Epithelial cell of esophagus (primary cell): ENCODE measurements around the gene PEX10.

Source experiments
- DNase-seq: peaks from one replicate; pipeline ENCODE4 v3.0.0; 2010; ENCODE audit warnings: low read depth
- H3K4me3 ChIP-seq: 2 replicates; pipeline ENCODE4 v1.5.1; 2011; ENCODE audit warnings: mild to moderate bottlenecking, low read length, control low read depth
- CTCF ChIP-seq: IDR thresholded peaks from 2 replicates; pipeline ENCODE4 v1.5.1; 2011; ENCODE audit warnings: low read depth, mild to moderate bottlenecking, low read length, control low read depth, inconsistent platforms; ENCODE audit not compliant: insufficient read depth; ENCODE audit errors: missing control alignments

PEX10 gene

DNA sequence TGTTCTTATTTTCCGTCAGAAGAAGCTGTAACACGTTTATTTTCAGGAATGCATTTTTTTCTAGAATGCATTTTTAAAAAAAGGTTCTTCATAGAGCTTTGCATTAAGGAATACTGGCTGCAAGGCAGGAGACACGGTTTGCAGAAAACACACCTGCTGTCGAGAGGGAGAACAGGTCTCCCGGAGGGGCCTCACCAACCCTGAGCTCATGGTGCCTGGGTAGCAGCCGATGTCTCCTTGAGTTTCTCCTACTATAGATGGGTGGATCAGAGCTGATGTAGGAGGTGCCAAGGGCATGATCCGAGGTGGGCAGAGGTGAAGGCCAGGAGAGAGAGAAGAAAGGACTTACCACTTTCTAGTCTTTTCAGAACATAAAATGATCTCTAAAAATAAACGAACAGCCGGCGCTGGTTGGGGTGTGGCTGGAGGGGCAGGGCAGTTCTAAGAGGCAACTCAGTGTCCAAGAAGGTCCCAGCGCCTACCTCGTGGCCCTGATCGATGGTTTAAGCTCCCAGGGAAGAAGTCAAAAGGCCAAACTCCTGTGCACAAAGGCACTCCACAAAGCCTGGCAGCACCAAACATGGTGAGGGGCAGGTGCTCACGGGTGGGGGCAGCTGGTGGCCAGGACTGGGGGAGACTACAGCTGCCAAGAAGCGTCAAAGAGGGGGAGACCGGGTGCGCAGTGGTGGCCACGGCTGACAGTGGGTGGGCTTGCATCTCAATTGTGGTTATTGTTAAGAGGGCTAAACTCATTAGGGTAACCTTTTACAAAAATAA is 33.2 kb downstream of the PEX10 start:
- H3K4me3 ChIP-seq, result no peak overlapping the region
- no peak for DNase-seq
- no peak for TF ChIP-seq CTCF

GRCh38 chr1:2378441-2378851 is 33.9 kb downstream of the PEX10 start:
- DNase-seq, result no peak
- no peak for TF ChIP-seq CTCF

DNA sequence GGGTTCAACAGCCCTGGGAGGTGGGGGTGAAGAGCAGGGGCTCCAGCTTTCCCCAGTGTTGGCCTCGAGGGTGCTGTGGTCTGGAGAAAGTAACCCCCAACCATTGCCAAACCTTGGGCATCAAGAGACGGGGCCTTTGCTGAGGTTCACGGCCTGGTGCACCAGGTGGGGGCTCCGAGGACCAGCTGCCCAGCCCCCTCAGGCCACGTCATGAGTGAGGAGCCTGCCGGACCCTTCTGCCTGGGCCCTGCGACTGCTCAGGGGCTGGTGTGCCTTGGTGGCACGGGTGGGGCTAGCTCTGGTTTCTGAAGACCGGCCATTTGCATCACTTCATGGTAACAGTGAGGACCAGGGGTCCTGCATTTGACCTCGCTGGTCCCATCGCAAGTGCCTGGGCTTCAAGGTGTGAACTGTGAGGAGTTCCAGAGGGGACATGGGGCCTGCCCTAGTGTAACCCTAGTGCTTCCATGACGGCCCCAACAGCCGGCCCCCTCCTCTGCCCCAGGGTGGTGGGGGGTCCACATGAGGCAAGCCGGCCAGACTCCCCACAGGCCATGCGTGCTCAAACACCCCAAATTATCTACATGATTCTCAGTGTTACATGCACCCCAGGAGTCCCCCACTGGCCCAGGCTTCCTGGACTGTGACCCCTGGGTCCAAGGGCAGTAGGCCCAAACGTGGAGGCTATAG is 34.5 kb downstream of the PEX10 start:
- no peak for DNase-seq
- no peak overlapping the region for H3K4me3 ChIP-seq
- no peak for TF ChIP-seq CTCF

More at GRCh38 chr1:2378441-2378851, 33.9 kb downstream of the PEX10 start:
- H3K4me3 ChIP-seq, result no peak overlapping the region

- no peak overlapping the region for H3K4me3 ChIP-seq
- TF ChIP-seq CTCF, result no peak
- no peak for DNase-seq
These were observed 35.3 kb downstream of the PEX10 start for GRCh38 chr1:2376931-2377672.

DNA sequence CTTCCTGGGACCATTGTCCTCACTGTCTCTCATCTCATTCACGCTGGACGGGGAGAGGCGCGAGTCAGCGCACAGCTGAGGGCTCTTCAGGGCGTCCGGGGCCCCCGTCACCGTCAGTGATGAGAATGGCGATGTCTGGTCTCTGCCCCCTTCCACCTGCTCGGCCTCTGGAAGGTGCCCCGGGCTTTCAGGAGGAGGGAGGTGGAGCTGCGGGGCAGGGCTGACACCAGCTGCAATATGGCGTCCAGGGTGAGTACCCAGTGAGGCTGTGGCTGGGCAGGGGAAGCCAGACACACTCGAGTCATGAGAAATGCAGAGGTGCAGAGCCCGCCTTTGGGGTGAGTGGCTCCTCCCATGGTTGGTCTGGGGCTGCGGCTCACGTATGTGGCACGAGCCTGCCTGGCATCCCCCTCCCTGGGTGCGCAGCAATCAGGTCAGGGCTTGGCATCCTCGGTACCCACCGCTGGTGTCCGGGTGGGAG is 36.1 kb downstream of the PEX10 start:
- no peak overlapping the region for H3K4me3 ChIP-seq
- TF ChIP-seq CTCF, result no peak
- DNase-seq, result no peak

DNA sequence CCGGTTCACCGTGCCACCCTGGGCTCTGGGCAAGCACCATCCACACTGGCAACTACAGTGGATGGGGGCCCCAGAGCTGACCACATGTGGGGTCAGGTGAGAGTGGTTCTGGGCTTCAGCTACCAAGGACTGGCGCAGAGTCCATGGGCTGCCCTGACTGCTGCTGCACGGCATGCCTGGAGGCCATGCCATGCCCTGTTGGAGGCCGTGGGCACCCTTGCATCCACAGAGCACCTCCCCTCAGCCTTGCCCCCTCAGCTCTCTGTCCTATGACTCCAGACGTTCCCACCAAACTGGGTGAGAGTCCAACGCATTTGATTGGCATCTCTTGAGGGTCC is 36.5 kb downstream of the PEX10 start:
- no peak for DNase-seq
- no peak for TF ChIP-seq CTCF
- no peak overlapping the region for H3K4me3 ChIP-seq
